G401.6 (cell line): ENCODE measurements around the gene FECH.

Source experiments
- FAIRE-seq: peaks from 2 replicates; lab custom pipeline; 2012; peaks lifted over from hg19 to GRCh38; lab: Jason Lieb, UNC

Gene FECH

GRCh38 chr18:57527556-57528229, 58.8 kb downstream of the FECH start:
- FAIRE-seq = no peak

DNA sequence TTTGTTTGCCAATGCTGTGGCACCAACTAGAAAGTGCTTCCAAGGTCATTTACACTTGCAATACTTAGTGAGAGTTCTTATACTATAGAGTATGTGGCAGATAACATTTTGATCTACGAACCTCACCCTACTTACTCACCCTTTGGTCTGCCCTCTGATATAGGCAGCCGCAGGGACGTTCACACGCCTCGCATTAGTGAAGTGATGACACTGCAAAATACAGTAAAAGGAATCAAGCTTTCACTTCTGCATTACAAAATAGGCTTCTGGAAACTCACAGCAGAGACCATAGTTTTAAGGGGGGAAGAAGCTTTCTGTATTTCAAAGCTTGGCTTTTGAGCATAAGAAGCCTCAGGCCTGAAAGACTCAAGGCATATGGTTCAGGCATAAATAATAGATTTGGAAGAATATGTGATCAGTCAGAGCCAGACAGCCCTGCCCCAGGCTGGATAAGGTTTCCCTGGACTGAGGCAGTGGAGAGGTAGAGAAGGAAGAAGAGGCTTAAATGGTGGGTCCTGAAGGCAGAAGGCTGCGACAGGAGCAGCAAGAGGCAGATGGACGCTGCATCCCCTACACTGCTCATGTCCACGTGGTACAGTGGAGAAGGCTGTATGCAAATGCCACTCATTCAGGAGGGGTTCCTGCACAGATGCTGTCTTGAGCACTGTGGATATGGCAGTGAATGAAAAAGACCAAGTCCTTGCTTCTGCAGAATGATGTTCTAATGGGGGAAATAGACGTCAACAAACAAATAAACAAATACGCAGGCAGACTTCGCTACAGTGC, 63.1 kb downstream of the FECH start:
- no peak for FAIRE-seq

GRCh38 chr18:57522348-57522747, 64.2 kb downstream of the FECH start:
- FAIRE-seq = peak; percentile 13

GRCh38 chr18:57519668-57520424, 66.7 kb downstream of the FECH start:
- no peak for FAIRE-seq

DNA sequence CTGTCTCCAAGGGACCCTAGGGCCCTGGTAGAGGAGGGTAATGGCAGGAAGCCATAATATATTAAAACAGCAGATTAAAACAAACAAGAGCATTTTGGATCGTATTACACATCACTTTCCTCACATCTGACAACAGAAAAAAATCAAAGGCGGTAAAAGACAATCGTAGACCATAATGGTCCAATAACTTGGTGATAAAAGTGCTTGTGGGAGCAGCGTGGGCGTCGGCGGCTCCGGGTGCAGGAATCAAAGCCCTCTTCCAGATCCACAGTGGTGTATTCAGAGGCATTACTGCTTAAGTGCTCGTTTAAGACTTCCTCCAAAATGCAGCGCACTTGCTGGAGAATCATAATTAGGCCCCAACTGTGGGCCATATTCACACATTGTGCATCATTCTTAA, 68.0 kb downstream of the FECH start:
- no peak for FAIRE-seq

- FAIRE-seq = no peak
Observed at GRCh38 chr18:57516056-57516455, 70.4 kb downstream of the FECH start.

DNA sequence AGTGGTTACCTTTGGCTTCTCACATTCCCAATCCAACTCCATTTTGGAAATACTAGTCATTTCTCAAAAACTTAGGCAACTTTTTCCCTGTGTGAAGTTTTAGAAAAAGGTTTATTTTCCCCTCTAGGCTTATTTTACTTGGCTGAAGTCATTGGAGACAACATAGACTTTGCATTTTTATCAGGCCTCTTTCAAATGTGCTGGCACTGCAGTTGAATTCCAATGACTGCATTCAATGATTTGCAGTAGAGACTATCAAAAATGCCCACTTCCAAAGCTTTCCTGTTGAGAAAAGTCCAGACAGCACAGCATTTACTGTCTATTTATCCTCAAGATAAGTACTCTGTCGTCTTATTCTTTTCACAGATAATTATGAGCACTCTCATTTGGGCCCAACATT, 81.3 kb downstream of the FECH start:
- FAIRE-seq = no peak

DNA sequence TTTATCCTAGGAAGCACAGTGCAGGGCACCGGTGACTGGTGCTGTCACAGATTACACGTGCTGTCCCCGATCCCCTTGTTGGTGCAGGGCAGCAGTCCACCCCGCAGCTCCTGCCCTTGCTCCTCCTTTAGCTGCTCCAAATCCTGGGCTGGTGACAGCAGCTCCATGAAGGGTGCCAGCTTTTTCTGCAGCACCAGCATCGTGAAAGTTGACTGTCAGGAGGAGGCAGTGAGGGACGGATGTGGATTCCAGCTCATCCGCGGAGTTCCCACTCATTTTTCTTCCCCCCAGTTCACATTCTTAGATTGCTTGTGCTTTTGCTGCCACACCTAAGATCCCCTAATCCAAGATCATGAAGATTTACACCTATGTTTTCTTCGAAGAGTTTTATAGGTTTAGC, 83.9 kb downstream of the FECH start:
- FAIRE-seq = no peak

GRCh38 chr18:57498682-57499256, 87.7 kb downstream of the FECH start:
- no peak for FAIRE-seq
